HG02571 (cell line): Measurements from ENCODE around the gene AGPAT1.

ENCODE experiments used
- ATAC-seq: cut with Tn5 transposase; IDR thresholded peaks from one replicate; pipeline ENCODE4 v1.9.1; 2021; ENCODE audit warnings: mild to moderate bottlenecking, moderate library complexity; ENCODE audit not compliant: unreplicated experiment

Gene AGPAT1

GRCh38 chr6:32126880-32127279 is 49.0 kb downstream of the AGPAT1 start:
- no peak for ATAC-seq

GRCh38 chr6:32123681-32124080 is 52.2 kb downstream of the AGPAT1 start:
- ATAC-seq: no peak

GRCh38 chr6:32120573-32121059 is 55.3 kb downstream of the AGPAT1 start:
- ATAC-seq: no peak

- no peak for ATAC-seq
These were observed 56.9 kb downstream of the AGPAT1 start for GRCh38 chr6:32118782-32119628.
